NK-92 treated with Interleukin-12 subunit alpha and Interleukin-12 subunit beta, amount 100 ng/mL, for 24 hours (cell line): Measurements from ENCODE around the gene HSPA9.
A peak's percentile ranks its signal among the peaks of the same experiment; 100 is the strongest.

Source experiments
- DNase-seq: peaks from one replicate; lab custom pipeline; 2025; lab: John Stamatoyannopoulos, UW

Gene HSPA9

DNA sequence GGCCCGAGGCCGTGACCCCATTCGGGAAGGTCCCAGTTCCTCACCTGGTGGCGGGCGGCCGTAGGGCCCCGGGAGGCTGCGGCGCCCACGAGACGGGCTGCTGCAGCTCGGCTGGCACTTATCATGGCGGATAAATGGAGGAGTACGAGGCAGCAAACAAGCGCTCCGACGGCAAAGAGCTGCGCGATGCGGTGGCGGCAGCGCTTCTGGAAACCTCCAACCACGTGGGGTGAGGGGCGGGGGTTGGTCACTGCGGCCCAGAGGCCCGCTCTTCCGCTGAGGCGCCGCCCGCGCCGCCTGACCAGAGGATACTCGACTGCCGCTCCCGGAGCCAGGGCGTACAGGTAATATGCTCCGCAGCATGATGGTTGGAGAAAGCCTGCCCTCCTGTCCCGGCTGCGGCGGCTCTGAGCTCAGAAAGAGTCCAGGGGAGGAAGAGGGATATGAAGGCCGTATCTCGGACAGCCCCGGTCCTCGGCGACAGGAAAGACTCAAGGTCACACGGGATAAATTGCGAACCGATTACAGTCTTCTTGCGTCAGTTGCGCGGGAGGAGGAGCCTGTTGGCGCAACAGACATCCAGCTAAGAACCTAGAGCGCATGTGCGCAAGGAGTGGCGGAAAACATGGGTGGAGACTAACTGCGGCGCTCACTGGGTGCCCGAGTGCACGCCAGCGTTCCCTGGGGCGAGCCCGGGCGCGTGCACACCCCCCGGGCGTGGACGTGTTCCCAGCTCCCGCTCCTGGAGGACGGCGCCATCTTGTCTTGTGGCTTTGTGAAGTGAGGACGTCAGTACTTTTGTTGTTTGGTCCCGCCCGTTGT lies at the start of gene HSPA9:
Gene HSPA9 (minus strand): TSS at position 208 of the 822 bp plus-strand sequence. CDS start 83 bp downstream, at position 125.
- DNase-seq = peak; percentile 96

GRCh38 chr5:138623053-138623452 lies 47.9 kb upstream of the HSPA9 start:
- no peak for DNase-seq

DNA sequence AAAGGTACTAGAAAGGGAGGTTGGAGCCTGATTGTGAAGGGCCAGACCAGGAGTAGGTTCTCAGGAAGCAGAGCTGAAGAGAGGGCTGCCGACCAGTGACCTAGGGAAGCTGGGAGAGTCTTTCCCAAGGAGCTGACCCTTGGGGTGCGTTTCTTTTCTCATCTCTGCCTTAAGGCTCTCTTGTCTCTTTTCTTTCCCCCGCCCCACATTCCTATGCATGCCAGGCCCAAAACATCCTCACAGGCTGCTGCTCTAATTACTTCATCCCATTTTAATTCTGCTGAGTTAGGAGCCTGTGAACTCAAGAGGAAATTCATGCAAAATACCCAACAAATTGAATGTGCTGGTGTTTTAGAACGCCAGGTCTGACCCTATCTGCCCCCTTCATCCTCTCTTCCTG lies 46.9 kb upstream of the HSPA9 start:
- DNase-seq = no peak

DNA sequence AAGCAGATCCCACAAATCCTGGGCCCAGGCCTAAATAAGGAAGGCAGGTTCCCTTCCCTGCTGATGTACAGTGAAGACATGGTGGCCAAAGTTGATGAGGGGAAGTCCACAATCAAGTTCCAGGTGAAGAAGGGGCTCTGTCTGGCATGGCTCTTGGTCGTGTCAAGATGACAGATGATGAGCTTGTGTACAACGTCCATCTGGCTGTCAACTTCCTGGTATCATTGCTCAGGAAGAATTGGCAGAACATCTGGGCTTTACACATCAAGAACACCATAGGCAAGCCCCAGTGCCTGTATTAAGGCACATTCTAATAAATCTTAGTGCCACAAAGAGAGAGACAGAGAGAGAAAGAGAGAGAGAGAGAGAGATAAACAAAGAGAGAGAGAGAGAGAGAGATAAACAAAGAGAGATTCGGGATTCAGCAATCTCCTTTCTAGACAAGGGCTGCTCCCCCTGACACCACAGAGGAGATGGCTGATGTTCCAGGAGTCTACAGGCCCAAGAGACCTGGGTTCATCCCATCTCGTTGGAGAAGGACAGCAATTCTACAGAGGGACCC lies 45.5 kb upstream of the HSPA9 start:
- no peak for DNase-seq

- DNase-seq = no peak
Measured at GRCh38 chr5:138616508-138616907, 41.3 kb upstream of the HSPA9 start.

GRCh38 chr5:138615461-138615860 lies 40.3 kb upstream of the HSPA9 start:
- DNase-seq = no peak

- DNase-seq = no peak
Measured at GRCh38 chr5:138611678-138612218, 36.5 kb upstream of the HSPA9 start.

- DNase-seq = no peak
Measured at GRCh38 chr5:138610918-138611677, 35.9 kb upstream of the HSPA9 start.

DNA sequence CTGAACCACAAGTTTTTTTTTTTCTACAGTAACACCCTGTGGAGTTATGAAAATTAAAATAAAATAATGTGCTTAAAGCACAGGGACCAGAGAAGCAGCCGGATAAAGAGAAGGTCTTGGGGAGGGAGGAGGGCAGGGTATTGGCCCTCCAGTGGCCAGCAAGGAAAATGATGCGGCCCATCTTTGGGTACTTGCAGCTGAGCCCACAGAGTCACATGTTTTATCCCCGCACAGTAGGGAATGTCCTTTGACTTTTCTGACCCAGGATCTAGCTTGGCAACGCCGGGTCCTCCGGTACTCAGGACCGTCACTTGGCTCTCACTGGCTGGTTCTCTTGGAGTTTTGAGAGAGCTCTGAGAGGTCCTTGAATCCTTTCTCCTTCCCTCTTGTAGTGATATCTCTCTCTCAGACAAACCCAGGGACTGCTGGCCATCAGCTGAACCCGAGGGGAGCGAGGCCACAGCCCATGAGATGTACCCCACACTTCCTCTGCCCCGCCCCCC lies 35.3 kb upstream of the HSPA9 start:
- no peak for DNase-seq

GRCh38 chr5:138606378-138607064 lies 31.3 kb upstream of the HSPA9 start:
- no peak for DNase-seq

DNA sequence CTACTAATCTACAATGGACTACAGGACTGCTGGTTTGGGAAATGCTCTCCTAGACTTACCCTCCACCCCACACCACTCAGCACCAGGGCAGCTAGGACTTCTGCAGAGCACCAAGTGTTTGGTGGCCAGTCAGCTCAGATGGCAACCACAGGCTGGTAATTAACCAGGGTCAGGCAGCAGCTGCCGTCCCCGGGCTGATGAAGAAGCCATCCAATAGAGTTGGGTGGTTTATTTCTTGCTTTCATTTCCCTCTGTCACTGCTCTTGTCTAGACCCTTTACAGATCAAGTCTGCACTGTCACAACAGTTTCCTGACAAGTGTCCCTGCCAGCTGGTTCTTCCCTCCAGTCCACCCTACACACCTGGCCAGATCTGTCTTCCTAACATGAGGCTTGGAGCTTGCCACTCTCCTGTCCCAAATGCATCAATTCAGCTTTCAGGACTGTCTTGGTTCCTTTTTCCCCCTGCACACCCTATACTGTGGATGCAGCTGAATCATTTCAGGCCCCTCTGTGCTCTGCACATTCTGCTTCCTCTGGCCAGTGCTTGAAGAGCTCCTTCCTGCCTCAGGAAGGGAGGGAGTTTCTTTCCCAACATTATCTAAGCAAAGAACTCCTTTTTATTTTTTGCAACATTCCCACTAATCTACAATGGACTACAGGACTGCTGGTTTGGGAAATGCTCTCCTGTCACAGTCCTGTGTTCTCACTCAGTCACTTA lies 30.2 kb upstream of the HSPA9 start:
- DNase-seq = no peak

- no peak for DNase-seq
Measured at GRCh38 chr5:138604176-138604785, 29.1 kb upstream of the HSPA9 start.

DNA sequence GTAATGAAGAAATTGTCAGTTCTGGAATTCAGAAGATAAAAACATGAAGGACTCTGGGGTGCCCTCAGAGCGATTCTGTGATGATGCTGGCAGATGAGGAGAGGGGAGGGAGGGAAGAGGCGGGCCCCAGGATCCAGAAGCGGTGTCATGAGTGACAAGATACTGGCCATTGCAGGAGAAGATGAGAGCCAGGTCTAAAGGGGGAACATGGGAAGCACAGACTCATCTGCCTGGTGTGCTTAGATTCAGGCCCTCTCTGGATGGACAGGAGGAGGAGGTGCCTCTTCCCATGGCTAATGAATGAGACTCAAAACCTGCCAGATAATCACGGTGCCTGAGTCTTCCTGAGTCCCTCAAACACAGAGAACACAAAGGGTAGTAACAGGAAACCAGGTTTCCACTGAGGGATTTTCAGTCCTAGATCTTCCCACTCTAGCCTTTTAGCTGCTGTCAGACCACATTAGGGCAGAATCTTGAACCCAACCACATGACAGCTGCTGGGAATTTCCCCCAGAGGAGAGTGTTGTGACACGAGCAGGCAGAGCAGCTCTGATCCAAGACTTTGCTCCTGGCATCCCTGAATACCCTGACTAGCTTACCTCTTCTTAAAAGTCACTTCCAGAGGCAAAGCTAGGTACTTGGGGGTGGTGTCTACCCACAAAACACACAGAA lies 28.2 kb upstream of the HSPA9 start:
- DNase-seq = no peak

DNA sequence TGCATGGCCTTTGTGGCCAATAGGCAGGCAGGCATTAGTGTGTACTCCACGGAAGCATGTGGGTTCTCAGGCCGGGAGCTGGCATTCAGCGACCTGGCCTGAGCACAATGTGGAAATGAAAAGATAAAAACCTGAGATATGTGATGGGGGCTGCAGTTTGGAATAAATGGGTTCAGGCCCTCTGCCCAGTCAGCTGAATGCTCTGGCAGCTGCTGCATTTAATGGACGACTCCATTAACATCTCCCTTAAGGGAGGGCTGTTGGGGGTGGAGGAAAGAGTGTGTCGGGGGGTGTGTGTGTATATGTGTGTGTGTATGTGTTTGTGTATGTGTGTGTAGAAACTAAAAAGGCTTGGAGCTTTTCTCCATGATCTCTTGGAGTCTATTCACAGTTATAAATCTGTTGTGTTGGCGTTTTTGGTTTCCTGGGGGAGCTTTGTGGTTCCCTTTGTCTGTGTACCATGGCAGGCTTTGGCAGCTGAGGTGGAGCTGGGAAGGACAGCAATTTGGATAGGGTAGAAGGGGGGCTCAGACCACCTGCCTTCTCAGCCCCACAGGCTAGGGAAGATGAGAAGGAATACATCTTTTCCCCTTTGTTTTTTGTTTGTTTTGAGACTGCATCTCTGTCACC lies 27.3 kb upstream of the HSPA9 start:
- no peak for DNase-seq

- no peak for DNase-seq
Measured at GRCh38 chr5:138601444-138601843, 26.2 kb upstream of the HSPA9 start.

GRCh38 chr5:138600446-138600845 lies 25.2 kb upstream of the HSPA9 start:
- no peak for DNase-seq

DNA sequence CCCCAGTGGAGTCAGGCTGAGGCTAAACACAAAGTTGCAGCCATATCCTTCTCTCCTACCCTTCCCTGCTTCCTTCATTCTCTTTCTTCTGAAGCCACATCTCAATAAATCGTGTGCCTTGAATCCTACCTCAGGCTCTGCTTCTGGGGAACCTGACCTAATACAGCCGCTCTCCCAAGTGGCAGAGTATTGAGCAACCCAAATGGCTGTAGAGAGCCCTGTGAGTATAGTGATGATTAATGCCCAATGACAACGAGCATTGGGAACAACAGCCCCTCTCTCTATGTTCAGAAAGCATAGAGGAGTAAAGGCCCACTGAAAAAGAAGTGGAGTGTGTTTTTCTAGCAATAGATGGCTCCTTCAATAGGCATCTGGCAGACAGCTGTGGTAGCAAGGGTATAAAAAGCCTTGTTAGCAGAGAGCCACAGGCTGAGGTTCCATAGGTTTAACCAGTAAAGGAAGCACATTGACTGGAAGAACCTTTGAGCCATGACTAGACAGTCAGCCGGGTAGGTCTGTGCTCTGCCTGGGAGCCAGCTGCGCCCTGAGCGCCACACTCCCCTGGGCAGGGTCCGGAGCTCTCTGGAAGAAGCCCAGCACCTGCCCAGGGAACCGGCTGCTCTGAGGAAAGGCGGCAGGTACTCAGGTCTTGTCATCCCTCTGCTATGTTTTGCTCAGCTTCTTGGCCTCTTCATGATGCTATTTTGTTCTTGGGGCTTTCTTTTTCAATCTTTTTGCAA lies 22.6 kb upstream of the HSPA9 start:
- DNase-seq = no peak

DNA sequence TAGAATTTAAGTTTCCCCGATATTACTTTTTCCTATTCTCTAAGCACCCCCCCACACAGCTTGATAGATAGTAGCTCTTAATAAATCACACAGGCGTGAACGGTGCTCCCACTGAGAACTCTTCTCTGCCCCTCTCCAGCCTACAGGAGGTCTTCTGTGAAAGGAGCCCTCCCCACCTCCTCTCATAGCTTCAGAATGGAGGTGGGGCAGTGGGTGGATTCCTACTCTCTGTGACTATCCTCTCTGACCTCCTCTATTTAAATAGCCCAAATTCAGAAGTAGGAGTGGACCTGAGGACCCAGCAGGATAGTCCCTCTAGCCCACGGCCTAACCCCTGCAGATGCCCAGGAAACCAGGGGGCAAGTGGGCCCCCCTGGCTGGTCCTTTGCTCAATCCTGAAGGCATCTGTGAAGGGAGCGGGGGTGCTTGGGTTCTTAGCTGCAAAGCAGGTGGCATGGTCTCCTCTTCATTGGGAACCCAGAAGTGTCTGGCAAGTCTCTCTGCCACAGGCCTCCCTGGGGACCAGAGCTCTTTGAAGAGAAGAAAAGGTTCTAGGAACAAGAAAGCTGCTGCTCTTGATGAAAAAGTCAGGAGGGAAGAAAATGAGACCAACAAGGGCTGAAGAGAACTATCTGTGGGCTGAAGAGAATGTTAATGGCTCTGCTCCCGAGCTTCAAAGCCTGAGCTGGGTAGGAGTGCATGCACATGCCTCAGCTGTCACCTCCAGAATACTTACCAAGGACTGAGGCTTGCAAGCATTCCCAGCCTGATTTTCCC lies 21.1 kb upstream of the HSPA9 start:
- no peak for DNase-seq
